Measurements from ENCODE around the gene MUC5B.
"Not testable (repeated sequence)": the region's sequence is repeated elsewhere in the genome, so short reads cannot be mapped to it uniquely, and the experiment has no call there.

Gene MUC5B

DNA sequence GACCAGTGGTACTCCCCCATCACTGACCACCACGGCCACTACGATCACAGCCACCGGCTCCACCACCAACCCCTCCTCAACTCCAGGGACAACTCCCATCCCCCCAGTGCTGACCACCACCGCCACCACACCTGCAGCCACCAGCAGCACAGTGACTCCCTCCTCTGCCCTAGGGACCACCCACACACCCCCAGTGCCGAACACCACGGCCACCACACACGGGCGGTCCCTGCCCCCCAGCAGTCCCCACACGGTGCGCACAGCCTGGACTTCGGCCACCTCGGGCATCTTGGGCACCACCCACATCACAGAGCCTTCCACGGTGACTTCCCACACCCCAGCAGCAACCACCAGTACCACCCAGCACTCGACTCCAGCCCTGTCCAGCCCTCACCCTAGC is 24.2 kb downstream of the MUC5B start:
- not testable (repeated sequence) for DNase-seq (ENCODE audit: low spot score)

GRCh38 chr11:1248951-1249350 is 26.1 kb downstream of the MUC5B start:
- not testable (repeated sequence) for DNase-seq (ENCODE audit: low spot score)

DNA sequence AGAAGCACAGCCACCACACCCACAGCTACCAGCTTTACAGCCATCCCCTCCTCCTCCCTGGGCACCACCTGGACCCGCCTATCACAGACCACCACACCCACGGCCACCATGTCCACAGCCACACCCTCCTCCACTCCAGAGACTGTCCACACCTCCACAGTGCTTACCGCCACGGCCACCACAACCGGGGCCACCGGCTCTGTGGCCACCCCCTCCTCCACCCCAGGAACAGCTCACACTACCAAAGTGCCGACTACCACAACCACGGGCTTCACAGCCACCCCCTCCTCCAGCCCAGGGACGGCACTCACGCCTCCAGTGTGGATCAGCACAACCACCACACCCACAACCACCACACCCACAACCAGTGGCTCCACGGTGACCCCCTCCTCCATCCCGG is 27.5 kb downstream of the MUC5B start:
- DNase-seq (ENCODE audit: low spot score), result not testable (repeated sequence)

DNA sequence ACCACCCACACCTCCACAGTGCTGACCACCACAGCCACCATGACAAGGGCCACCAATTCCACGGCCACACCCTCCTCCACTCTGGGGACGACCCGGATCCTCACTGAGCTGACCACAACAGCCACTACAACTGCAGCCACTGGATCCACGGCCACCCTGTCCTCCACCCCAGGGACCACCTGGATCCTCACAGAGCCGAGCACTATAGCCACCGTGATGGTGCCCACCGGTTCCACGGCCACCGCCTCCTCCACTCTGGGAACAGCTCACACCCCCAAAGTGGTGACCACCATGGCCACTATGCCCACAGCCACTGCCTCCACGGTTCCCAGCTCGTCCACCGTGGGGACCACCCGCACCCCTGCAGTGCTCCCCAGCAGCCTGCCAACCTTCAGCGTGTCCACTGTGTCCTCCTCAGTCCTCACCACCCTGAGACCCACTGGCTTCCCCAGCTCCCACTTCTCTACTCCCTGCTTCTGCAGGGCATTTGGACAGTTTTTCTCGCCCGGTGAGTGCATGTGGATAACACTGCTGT is 28.4 kb downstream of the MUC5B start:
- DNase-seq (ENCODE audit: low spot score), result no peak

GRCh38 chr11:1252371-1253102 is 29.7 kb downstream of the MUC5B start:
- DNase-seq (ENCODE audit: low spot score), result no peak

GRCh38 chr11:1253103-1253485 is 30.2 kb downstream of the MUC5B start:
- DNase-seq (ENCODE audit: low spot score), result no peak

- no peak for DNase-seq (ENCODE audit: low spot score)
Observed at GRCh38 chr11:1254086-1254648, 31.3 kb downstream of the MUC5B start.

GRCh38 chr11:1254733-1255132 is 31.9 kb downstream of the MUC5B start:
- no peak for DNase-seq (ENCODE audit: low spot score)

- no peak for DNase-seq (ENCODE audit: low spot score)
Observed at GRCh38 chr11:1255151-1255550, 32.3 kb downstream of the MUC5B start.

- no peak for DNase-seq (ENCODE audit: low spot score)
Observed at GRCh38 chr11:1256257-1257045, 33.6 kb downstream of the MUC5B start.

DNA sequence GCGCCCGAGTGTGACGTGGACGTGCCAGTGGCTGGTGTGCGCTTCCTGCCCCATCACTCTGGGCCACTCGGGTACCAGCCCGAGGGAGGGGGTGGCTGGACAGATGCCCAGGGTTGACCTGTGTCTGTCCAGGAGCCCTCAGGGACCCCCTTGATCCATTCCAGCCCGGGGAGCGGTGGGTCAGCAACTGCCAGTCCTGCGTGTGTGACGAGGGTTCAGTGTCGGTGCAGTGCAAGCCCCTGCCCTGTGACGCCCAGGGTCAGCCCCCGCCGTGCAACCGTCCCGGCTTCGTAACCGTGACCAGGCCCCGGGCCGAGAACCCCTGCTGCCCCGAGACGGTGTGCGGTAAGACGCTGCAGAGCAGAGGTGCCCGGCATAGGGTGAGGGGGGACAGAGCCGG is 34.5 kb downstream of the MUC5B start:
- no peak for DNase-seq (ENCODE audit: low spot score)

- DNase-seq (ENCODE audit: low spot score), result no peak
Observed at GRCh38 chr11:1257916-1258315, 35.0 kb downstream of the MUC5B start.

DNA sequence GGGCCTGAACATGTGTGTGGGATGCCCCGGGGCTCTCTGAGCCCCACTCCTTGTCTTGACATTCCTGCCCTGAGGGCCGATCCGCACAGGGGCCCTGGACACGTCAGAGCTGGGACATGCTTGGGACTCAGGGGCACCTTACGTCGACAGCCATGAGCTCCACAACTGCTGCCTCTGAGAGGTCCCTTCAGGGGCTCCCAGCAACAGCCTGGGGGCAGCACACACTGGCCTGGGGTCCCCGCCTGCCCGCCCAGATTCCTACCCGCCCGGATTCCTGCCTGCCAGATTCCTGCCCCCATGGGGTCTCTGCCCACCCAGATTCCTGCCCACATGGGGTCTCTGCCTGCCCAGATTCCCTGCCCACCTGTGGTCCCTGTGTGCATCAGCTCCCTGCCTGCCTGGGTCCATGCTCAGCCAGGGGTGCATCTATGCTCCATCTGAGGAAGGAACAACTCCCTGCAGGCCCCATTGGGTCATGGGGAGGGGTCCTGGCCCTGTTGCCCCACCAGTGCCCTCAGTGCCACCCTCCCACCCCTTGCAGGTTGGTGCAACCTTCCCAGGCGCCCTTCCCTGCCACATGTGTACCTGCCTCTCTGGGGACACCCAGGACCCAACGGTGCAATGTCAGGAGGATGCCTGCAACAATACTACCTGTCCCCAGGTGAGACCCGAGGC is 35.7 kb downstream of the MUC5B start:
- no peak for DNase-seq (ENCODE audit: low spot score)

DNA sequence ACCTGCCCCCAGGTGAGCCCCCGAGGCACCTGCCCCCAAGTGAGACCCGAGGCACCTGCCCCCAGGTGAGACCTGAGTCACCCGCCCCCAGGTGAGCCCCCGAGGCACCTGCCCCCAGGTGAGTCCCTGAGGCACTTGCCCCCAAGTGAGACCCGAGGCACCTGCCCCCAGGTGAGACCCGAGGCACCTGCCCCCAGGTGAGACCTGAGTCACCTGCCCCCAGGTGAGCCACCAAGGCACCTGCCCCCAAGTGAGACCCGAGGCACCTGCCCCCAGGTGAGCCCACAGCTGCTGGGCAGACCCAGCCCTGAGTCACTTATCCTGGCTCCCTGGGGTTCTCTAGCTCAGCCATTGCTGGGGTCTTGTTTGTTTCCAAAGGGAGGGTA is 36.2 kb downstream of the MUC5B start:
- DNase-seq (ENCODE audit: low spot score), result no peak

- DNase-seq (ENCODE audit: low spot score), result no peak
Observed at GRCh38 chr11:1259561-1259960, 36.7 kb downstream of the MUC5B start.

GRCh38 chr11:1260023-1260501 is 37.2 kb downstream of the MUC5B start:
- DNase-seq (ENCODE audit: low spot score), result peak; percentile 29

DNA sequence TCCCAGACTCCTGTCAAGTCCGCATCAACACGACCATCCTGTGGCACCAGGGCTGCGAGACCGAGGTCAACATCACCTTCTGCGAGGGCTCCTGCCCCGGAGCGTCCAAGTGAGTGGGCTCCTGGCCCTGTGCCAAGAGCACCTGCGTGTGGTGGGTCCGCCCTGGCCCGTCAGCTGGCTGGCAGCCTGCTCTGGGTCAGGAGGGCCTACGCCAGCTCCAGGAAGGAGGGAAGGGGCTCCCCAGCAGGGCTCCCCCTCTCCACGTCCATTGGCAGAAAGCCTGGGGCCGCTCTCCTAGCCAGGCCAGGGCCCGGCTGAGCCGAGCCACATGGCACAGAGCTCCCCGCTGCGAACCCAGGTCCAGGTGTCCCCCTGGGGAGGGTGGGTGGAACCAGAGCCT is 37.8 kb downstream of the MUC5B start:
- DNase-seq (ENCODE audit: low spot score), result no peak

DNA sequence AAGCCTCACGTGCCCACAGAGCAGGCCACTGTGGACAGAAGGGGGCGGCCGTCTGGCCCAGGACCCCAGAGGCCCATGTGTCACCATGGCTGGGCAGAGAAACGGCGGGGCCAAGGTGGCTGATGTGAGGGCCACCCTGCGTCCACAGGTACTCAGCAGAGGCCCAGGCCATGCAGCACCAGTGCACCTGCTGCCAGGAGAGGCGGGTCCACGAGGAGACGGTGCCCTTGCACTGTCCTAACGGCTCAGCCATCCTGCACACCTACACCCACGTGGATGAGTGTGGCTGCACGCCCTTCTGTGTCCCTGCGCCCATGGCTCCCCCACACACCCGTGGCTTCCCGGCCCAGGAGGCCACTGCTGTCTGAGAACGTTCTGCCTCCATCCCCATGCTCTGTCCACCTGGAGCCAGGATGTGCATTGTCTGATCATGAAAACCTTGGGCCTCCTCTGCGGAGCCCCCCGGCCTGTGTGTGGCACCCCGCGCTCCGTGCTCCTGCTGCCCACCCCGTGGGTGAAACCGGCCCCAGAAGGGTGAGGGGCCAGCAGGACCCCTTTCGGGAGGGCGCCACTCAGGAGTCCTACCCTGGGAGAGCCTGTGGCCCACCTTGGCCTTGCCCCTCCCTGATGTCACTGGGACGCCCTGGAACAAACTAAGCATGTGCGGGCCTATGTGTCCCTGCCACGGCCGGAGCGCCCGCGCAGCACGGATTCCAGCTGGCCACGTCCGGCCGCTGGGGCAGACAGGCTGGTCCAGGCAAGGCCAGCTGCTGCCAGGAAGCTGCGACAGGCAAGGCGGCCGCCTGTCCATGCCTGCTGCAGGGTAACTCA is 38.6 kb downstream of the MUC5B start:
- DNase-seq (ENCODE audit: low spot score), result no peak

GRCh38 chr11:1262172-1263006 is 39.5 kb downstream of the MUC5B start:
- peak; percentile 88 for DNase-seq (ENCODE audit: low spot score)

- no peak for DNase-seq (ENCODE audit: low spot score)
Observed at GRCh38 chr11:1263010-1263409, 40.1 kb downstream of the MUC5B start.
